ENCODE measurements around the gene NWD2. TPM values are rescaled to one million over a fixed set of nuclear protein-coding genes. Genes with fewer than 3 reads are reported as not detected.
"Not testable (repeated sequence)": the region's sequence is repeated elsewhere in the genome, so short reads cannot be mapped to it uniquely, and the experiment has no call there.

Gene NWD2
- total RNA-seq, 1 experiment from 2014 or later = under 0.01 TPM

DNA sequence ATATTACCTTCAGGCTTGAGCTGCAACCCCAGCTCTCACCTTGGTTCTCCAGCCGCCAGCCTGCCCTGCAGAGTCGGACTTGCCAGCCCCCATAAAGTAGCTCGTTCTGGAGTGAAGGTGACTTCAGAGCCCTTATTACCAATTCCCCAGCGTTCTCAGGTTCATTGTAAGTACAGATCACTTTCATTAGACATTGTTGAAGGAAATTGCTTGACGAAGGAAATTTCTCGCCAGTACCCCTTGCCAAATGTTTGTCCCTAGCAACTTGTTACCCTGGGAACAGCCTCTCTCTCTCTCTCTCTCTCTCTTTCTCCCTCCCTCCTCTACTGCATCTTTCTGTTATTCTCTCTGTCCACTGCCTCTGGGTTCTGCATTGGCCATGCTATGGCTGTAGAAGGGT lies 153.0 kb downstream of the NWD2 start:
- no TSS peak for BruUV-seq (replicated peaks)
- Histone ChIP-seq H4K20me1 (ENCODE audit: low read length) (no peaks in the 10 kb centered on the region), H3K27ac (ENCODE audit: low read length) (no peak overlapping the region), H3K79me2 (ENCODE audit: low read length) (no peaks in the 10 kb centered on the region), H3K9me2 (replicated peaks; ENCODE audit: low read length) (no peaks in the 10 kb centered on the region), H3K4me3 (ENCODE audit: low read length) (no peak overlapping the region), H3K27me3 (ENCODE audit: low read length) (peaks cover 6% of the 10 kb centered on the region; the same call in 1 of the 2 replicates), H2AFZ (ENCODE audit: low read length) (no peak overlapping the region), H3K4me1 (ENCODE audit: insufficient read depth, low read length) (peaks cover 5% of the 10 kb centered on the region; the same call in 1 of the 2 replicates), H3K9me3 (ENCODE audit: low read length) (no peaks in the 10 kb centered on the region), H3K9ac (ENCODE audit: low read length) (no peak overlapping the region), H3F3A (ENCODE audit: low read length, unreplicated experiment) (no peaks in the 10 kb centered on the region), H3K36me3 (ENCODE audit: low read depth, low read length) (no peaks in the 10 kb centered on the region), H3K4me2 (ENCODE audit: low read length) (no peak overlapping the region)
- CTCF ChIA-PET = no interaction called here
- DNase-seq (no peak), ATAC-seq (no peak)
- intact Hi-C loops (cut with micrococcal nuclease) = no loop called here
- POLR2A ChIA-PET (ENCODE audit: unreplicated experiment) = no interaction called here
- TF ChIP-seq, protein P1, sequence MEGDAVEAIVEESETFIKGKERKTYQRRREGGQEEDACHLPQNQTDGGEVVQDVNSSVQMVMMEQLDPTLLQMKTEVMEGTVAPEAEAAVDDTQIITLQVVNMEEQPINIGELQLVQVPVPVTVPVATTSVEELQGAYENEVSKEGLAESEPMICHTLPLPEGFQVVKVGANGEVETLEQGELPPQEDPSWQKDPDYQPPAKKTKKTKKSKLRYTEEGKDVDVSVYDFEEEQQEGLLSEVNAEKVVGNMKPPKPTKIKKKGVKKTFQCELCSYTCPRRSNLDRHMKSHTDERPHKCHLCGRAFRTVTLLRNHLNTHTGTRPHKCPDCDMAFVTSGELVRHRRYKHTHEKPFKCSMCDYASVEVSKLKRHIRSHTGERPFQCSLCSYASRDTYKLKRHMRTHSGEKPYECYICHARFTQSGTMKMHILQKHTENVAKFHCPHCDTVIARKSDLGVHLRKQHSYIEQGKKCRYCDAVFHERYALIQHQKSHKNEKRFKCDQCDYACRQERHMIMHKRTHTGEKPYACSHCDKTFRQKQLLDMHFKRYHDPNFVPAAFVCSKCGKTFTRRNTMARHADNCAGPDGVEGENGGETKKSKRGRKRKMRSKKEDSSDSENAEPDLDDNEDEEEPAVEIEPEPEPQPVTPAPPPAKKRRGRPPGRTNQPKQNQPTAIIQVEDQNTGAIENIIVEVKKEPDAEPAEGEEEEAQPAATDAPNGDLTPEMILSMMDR (conservative IDR thresholded peaks at IDR 0.05; ENCODE audit: low read depth, low read length) = no peak
- TF ChIP-seq EZH2 (IDR thresholded peaks at IDR 0.05; ENCODE audit: low read length, unreplicated experiment) (no peak), EZH2phosphoT487 (IDR thresholded peaks at IDR 0.05; ENCODE audit: borderline replicate concordance, low read length) (no peak)

DNA sequence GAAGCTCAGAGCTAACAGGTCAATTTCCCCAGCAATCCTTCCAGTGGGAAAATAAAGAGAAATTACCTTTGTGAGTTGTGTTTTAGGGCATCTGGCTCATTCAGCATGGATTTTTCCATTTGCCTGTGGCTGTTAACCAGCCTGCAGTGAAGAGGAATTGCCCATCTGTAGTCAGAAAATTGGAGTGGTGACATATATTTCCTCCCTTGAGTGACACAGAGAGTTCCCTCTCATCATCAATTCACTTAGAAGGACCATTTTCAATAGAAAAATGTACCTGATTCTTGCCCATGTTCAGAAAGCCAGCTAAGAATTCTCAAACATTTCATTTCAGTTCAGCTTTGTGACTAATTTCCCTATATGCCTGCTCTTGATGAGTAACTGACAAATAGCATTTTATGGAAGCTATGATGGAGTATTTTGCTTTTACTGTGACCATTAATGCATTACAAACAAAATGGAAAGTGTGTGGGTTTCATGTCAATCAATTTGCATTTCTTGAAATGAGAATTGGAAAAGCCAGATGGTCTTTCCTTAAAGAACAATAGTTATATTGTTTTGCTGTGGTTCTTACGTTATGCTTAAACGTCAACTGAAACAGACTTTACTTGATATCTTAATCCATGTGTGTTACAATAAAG lies 155.8 kb downstream of the NWD2 start:
- TF ChIP-seq EZH2phosphoT487 (IDR thresholded peaks at IDR 0.05; ENCODE audit: borderline replicate concordance, low read length) = no peak
- TF ChIP-seq, protein P1 (conservative IDR thresholded peaks at IDR 0.05; ENCODE audit: low read depth, low read length) = no peak
- TF ChIP-seq EZH2 (IDR thresholded peaks at IDR 0.05; ENCODE audit: low read length, unreplicated experiment) = no peak

DNA sequence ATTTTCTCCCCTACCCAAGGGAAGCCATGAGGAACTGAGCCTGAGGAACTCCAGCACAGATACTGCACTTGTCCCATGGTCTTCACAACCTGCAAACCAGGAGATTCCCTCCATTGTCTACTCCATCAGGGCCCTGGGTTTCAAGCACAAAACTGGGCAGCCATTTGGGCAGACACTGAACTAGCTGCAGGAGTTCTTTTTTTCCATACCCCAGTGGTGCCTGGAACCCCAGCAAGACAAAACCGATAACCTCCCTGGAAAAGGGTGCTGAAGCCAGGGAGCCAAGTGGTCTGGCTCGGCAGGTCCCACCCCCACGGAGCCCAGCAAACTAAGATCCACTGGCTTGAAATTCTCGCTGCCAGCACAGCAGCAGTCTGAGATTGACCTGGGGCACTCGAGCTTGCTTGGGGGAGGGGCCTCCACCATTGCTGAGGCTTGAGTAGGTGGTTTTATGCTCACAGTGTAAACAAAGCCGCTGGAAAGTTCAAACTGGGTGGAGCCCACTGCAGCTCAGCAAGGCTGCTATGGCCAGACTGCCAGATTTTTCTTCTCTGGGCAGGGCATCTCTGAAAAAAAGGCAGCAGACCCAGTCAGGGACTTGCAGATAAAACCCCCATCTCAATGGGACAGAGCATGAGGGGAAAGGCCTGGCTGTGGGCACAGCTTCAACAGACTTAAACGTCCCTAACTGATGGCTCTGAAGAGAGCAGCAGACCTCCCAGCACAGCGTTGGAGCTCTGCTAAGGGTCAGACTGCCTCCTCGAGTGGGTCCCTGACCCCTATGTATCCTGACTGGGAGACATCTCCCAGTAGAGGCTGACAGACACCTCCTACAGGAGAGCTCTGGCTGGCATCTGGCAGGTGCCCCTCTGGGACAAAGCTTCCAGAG lies 163.6 kb downstream of the NWD2 start:
- Histone ChIP-seq H3K4me2 (ENCODE audit: low read length) (peak overlapping the region; percentile 22), H2AFZ (ENCODE audit: low read length) (0 out of 2 replicates have a peak overlapping the region, but pooled peaks have one; percentile 34)
- H3K79me2 ChIP-seq (ENCODE audit: low read length); H3K36me3 ChIP-seq (ENCODE audit: low read depth, low read length); H3F3A ChIP-seq (ENCODE audit: low read length, unreplicated experiment); H4K20me1 ChIP-seq (ENCODE audit: low read length); H3K4me3 ChIP-seq (ENCODE audit: low read length); H3K9ac ChIP-seq (ENCODE audit: low read length); POLR2A ChIA-PET (ENCODE audit: unreplicated experiment); H3K9me2 ChIP-seq (replicated peaks; ENCODE audit: low read length); BruUV-seq (replicated peaks); intact Hi-C loops (cut with micrococcal nuclease); H3K27ac ChIP-seq (ENCODE audit: low read length); H3K4me1 ChIP-seq (ENCODE audit: insufficient read depth, low read length); H3K27me3 ChIP-seq (ENCODE audit: low read length); H3K9me3 ChIP-seq (ENCODE audit: low read length): not testable (repeated sequence)
- ATAC-seq (peak; percentile 71; the same call in 1 of the 2 replicates), DNase-seq (peak; percentile 62)
- CTCF ChIA-PET = interaction anchor here (0.6 kb wide), 1 partner anchor 30 kb away, joined by 3 read pairs; no protein-coding TSS in a partner anchor

More for the DNA sequence above, 155.8 kb downstream of the NWD2 start:
- H3K27me3 ChIP-seq (ENCODE audit: low read length) = peaks cover 6% of the 10 kb centered on the region; the same call in 1 of the 2 replicates
- H3K9me3 ChIP-seq (ENCODE audit: low read length) = no peaks in the 10 kb centered on the region
- no peak for DNase-seq
- H3K9me2 ChIP-seq (replicated peaks; ENCODE audit: low read length) = no peaks in the 10 kb centered on the region
- ATAC-seq = no peak
- intact Hi-C loops (cut with micrococcal nuclease) = no loop called here
- H3K4me2 ChIP-seq (ENCODE audit: low read length) = no peak overlapping the region
- no peaks in the 10 kb centered on the region for H3K79me2 ChIP-seq (ENCODE audit: low read length)
- H4K20me1 ChIP-seq (ENCODE audit: low read length) = no peaks in the 10 kb centered on the region
- ChIA-PET POLR2A (ENCODE audit: unreplicated experiment) (no interaction called here), CTCF (interaction anchor here (0.6 kb wide), 1 partner anchor 35 kb away, joined by 3 read pairs; no protein-coding TSS in a partner anchor)
- H3K4me1 ChIP-seq (ENCODE audit: insufficient read depth, low read length) = no peaks in the 10 kb centered on the region
- H3F3A ChIP-seq (ENCODE audit: low read length, unreplicated experiment) = no peaks in the 10 kb centered on the region
- H3K27ac ChIP-seq (ENCODE audit: low read length) = no peak overlapping the region
- no peaks in the 10 kb centered on the region for H3K36me3 ChIP-seq (ENCODE audit: low read depth, low read length)
- H3K4me3 ChIP-seq (ENCODE audit: low read length) = no peak overlapping the region
- H2AFZ ChIP-seq (ENCODE audit: low read length) = no peak overlapping the region
- no peak overlapping the region for H3K9ac ChIP-seq (ENCODE audit: low read length)
- BruUV-seq (replicated peaks) = no TSS peak

DNA sequence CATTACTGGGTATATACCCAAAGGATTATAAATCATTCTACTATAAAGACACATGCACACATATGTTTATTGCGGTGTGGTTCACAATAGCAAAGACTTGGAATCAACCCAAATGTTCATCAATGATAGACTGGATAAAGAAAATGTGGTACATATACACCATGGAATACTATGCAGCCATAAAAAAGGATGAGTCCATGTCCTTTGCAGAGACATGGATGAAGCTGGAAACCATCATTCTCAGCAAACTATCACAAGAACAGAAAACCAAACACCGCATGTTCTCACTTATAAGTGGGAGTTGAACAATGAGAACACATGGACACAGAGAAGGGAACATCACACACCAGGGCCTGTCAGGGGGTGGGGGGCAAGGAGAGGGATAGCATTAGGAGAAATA lies 169.1 kb downstream of the NWD2 start:
- H3K9me3 ChIP-seq (ENCODE audit: low read length); DNase-seq; H3K9ac ChIP-seq (ENCODE audit: low read length); H4K20me1 ChIP-seq (ENCODE audit: low read length); H3K36me3 ChIP-seq (ENCODE audit: low read depth, low read length); BruUV-seq (replicated peaks); H3K4me2 ChIP-seq (ENCODE audit: low read length); POLR2A ChIA-PET (ENCODE audit: unreplicated experiment); H3K27ac ChIP-seq (ENCODE audit: low read length); H3K79me2 ChIP-seq (ENCODE audit: low read length); H3K4me3 ChIP-seq (ENCODE audit: low read length); H3K9me2 ChIP-seq (replicated peaks; ENCODE audit: low read length); H3K27me3 ChIP-seq (ENCODE audit: low read length); ATAC-seq; H2AFZ ChIP-seq (ENCODE audit: low read length); CTCF ChIA-PET; H3F3A ChIP-seq (ENCODE audit: low read length, unreplicated experiment); H3K4me1 ChIP-seq (ENCODE audit: insufficient read depth, low read length); intact Hi-C loops (cut with micrococcal nuclease): not testable (repeated sequence)
